HEK293 (cell line): Measurements from ENCODE around the gene THAP11.
A peak's percentile ranks its signal among the peaks of the same experiment; 100 is the strongest.

Experiments used
- GLIS2 ChIP-seq: fragments of 450-650 bp; formaldehyde crosslinking; IDR thresholded peaks from 2 replicates; pipeline ENCODE4 v1.5.1; 2016; ENCODE audit warnings: missing biosample characterization, missing genetic modification characterization
- HOXC10 ChIP-seq: sonication (generic); formaldehyde crosslinking; IDR thresholded peaks from 2 replicates; pipeline ENCODE4 v1.8.1; 2023; ENCODE audit warnings: mild to moderate bottlenecking, missing genetic modification reagents
- KLF17 ChIP-seq: fragments of 450-650 bp; formaldehyde crosslinking; IDR thresholded peaks from 2 replicates; pipeline ENCODE4 v1.5.1; 2016; ENCODE audit warnings: missing biosample characterization, missing genetic modification characterization
- PRDM2 ChIP-seq: fragments of 450-650 bp; formaldehyde crosslinking; IDR thresholded peaks from 2 replicates; pipeline ENCODE4 v1.5.1; 2016; ENCODE audit warnings: missing biosample characterization, missing genetic modification characterization, borderline replicate concordance
- TCF7L2 ChIP-seq: IDR thresholded peaks from 2 replicates; pipeline ENCODE4 v1.6.1; 2011; ENCODE audit warnings: low read depth, mild to moderate bottlenecking, inconsistent platforms, low read length, moderate library complexity, borderline replicate concordance
- YY1 ChIP-seq: fragments of 450-650 bp; formaldehyde crosslinking; IDR thresholded peaks from 2 replicates; pipeline ENCODE4 v1.5.1; 2018; ENCODE audit warnings: missing biosample characterization, missing genetic modification characterization
- ZBTB48 ChIP-seq: fragments of 450-650 bp; formaldehyde crosslinking; IDR thresholded peaks from 2 replicates; pipeline ENCODE4 v1.5.1; 2016; ENCODE audit warnings: missing biosample characterization, missing genetic modification characterization
- ZNF133 ChIP-seq: fragments of 450-650 bp; formaldehyde crosslinking; IDR thresholded peaks from 2 replicates; pipeline ENCODE4 v1.5.1; 2016; ENCODE audit warnings: missing biosample characterization, missing genetic modification characterization
- ZNF19 ChIP-seq: fragments of 450-650 bp; formaldehyde crosslinking; IDR thresholded peaks from 2 replicates; pipeline ENCODE4; 2016; ENCODE audit warnings: missing biosample characterization, missing genetic modification characterization, low read depth
- ZNF23 ChIP-seq: fragments of 450-650 bp; formaldehyde crosslinking; IDR thresholded peaks from 2 replicates; pipeline ENCODE4 v1.5.1; 2016; ENCODE audit warnings: missing biosample characterization, missing genetic modification characterization, borderline replicate concordance
- ZNF239 ChIP-seq: fragments of 450-650 bp; formaldehyde crosslinking; IDR thresholded peaks from 2 replicates; pipeline ENCODE4 v1.5.1; 2016; ENCODE audit warnings: missing biosample characterization, missing genetic modification characterization
- ZNF37A ChIP-seq: fragments of 450-650 bp; IDR thresholded peaks from 2 replicates; pipeline ENCODE4 v1.5.1; 2018; ENCODE audit warnings: missing biosample characterization, missing genetic modification characterization
- ZNF394 ChIP-seq: fragments of 450-650 bp; formaldehyde crosslinking; IDR thresholded peaks from 2 replicates; pipeline ENCODE4 v1.5.1; 2016; ENCODE audit warnings: missing biosample characterization, missing genetic modification characterization, mild to moderate bottlenecking, moderate library complexity, borderline replicate concordance
- ZNF488 ChIP-seq: fragments of 450-650 bp; formaldehyde crosslinking; IDR thresholded peaks from 2 replicates; pipeline ENCODE4 v1.5.1; 2016; ENCODE audit warnings: missing biosample characterization, missing genetic modification characterization
- ZNF514 ChIP-seq: fragments of 450-650 bp; formaldehyde crosslinking; IDR thresholded peaks from 2 replicates; pipeline ENCODE4 v1.5.1; 2016; ENCODE audit warnings: missing biosample characterization, missing genetic modification characterization
- ZNF521 ChIP-seq: fragments of 450-650 bp; formaldehyde crosslinking; IDR thresholded peaks from 2 replicates; pipeline ENCODE4 v1.5.1; 2017; ENCODE audit warnings: missing biosample characterization, mild to moderate bottlenecking, missing genetic modification characterization
- ZNF549 ChIP-seq: fragments of 450-650 bp; IDR thresholded peaks from 2 replicates; pipeline ENCODE4 v1.5.1; 2018; ENCODE audit warnings: missing biosample characterization, missing genetic modification characterization, mild to moderate bottlenecking, inconsistent platforms, moderate library complexity
- ZNF600 ChIP-seq: fragments of 450-650 bp; formaldehyde crosslinking; IDR thresholded peaks from 2 replicates; pipeline ENCODE4 v1.5.1; 2016; ENCODE audit warnings: missing biosample characterization, missing genetic modification characterization
- ZNF624 ChIP-seq: fragments of 450-650 bp; formaldehyde crosslinking; IDR thresholded peaks from 2 replicates; pipeline ENCODE4 v1.5.1; 2017; ENCODE audit warnings: missing biosample characterization, missing genetic modification characterization
- ZNF843 ChIP-seq: fragments of 450-650 bp; formaldehyde crosslinking; IDR thresholded peaks from 2 replicates; pipeline ENCODE4 v1.5.1; 2016; ENCODE audit warnings: missing biosample characterization, missing genetic modification characterization
- ZSCAN30 ChIP-seq: fragments of 450-650 bp; IDR thresholded peaks from 2 replicates; pipeline ENCODE4 v1.5.1; 2018; ENCODE audit warnings: missing biosample characterization, mild to moderate bottlenecking, missing genetic modification characterization, moderate library complexity
- TF ChIP-seq, protein P1 (sequence below): fragments of 450-650 bp; formaldehyde crosslinking; IDR thresholded peaks from 2 replicates; pipeline ENCODE4 v1.5.1; 2016; ENCODE audit warnings: missing biosample characterization, missing genetic modification characterization
- TF ChIP-seq, protein P2 (sequence below): fragments of 450-650 bp; formaldehyde crosslinking; IDR thresholded peaks from 2 replicates; pipeline ENCODE4 v1.5.1; 2016; ENCODE audit warnings: missing biosample characterization, missing genetic modification characterization
- TF ChIP-seq, protein P3 (sequence below): fragments of 450-650 bp; formaldehyde crosslinking; IDR thresholded peaks from 2 replicates; pipeline ENCODE4 v1.5.1; 2016; ENCODE audit warnings: missing biosample characterization, missing genetic modification characterization
- TF ChIP-seq, protein P4 (sequence below): fragments of 450-650 bp; formaldehyde crosslinking; IDR thresholded peaks from 2 replicates; pipeline ENCODE4; 2016; ENCODE audit warnings: missing biosample characterization, missing genetic modification characterization

THAP11 gene

DNA sequence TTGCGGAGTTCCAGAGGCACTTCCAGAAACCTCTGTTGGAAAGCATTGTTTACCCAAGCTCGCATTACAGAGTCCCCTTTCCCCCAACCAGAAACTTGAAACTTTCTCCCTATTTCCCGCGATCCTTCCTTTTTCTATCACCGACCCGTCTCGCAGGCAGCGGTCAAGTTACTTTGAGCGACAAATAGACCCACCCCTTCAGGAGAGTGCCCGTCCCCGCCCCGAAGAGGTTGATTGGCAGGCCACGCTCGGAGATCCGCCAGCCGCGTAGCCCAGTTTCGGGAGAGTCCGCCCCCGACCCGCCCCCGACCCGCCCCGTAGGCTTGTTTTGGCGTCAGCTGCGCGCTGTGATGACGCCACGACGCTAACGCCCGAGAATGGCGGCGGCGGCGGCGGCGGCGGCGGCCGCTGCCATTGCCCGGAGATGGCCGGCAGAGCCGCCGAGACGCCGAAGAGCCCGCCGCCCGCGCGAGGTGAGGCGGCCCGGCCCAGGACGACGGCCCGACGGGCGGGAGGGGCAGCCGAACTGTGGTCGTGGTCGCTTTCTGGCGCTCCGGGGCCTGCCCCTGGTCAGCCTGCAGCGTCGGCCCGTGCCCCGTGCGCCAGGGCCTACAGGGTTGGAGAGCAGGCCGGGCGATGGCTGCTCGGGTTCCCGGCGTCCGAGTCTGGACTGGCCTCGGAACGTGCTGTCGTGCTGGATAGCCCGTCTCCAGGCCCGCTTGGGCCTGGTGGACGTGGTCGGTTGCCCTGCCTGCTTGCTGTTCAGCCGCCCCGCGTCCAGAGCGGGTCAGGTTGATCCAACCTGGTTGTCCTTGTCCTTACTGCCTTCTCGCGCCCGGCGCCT, 51.0 kb downstream of the THAP11 start, which contains the start of gene PSKH1 (continued):
- TF ChIP-seq, protein P1, sequence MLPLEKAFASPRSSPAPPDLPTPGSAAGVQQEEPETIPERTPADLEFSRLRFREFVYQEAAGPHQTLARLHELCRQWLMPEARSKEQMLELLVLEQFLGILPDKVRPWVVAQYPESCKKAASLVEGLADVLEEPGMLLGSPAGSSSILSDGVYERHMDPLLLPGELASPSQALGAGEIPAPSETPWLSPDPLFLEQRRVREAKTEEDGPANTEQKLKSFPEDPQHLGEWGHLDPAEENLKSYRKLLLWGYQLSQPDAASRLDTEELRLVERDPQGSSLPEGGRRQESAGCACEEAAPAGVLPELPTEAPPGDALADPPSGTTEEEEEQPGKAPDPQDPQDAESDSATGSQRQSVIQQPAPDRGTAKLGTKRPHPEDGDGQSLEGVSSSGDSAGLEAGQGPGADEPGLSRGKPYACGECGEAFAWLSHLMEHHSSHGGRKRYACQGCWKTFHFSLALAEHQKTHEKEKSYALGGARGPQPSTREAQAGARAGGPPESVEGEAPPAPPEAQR (tag by site-specific recombination) = no peak
- no peak for TF ChIP-seq ZNF549 (tag by site-specific recombination)
- TF ChIP-seq KLF17 (tag by site-specific recombination) = no peak
- TF ChIP-seq, protein P2, sequence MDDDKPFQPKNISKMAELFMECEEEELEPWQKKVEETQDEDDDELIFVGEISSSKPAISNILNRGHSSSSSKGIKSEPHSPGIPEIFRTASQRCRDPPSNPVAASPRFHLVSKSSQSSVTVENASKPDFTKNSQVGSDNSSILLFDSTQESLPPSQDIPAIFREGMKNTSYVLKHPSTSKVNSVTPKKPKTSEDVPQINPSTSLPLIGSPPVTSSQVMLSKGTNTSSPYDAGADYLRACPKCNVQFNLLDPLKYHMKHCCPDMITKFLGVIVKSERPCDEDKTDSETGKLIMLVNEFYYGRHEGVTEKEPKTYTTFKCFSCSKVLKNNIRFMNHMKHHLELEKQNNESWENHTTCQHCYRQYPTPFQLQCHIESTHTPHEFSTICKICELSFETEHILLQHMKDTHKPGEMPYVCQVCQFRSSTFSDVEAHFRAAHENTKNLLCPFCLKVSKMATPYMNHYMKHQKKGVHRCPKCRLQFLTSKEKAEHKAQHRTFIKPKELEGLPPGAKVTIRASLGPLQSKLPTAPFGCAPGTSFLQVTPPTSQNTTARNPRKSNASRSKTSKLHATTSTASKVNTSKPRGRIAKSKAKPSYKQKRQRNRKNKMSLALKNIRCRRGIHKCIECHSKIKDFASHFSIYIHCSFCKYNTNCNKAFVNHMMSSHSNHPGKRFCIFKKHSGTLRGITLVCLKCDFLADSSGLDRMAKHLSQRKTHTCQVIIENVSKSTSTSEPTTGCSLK = no peak
- TF ChIP-seq, protein P3, sequence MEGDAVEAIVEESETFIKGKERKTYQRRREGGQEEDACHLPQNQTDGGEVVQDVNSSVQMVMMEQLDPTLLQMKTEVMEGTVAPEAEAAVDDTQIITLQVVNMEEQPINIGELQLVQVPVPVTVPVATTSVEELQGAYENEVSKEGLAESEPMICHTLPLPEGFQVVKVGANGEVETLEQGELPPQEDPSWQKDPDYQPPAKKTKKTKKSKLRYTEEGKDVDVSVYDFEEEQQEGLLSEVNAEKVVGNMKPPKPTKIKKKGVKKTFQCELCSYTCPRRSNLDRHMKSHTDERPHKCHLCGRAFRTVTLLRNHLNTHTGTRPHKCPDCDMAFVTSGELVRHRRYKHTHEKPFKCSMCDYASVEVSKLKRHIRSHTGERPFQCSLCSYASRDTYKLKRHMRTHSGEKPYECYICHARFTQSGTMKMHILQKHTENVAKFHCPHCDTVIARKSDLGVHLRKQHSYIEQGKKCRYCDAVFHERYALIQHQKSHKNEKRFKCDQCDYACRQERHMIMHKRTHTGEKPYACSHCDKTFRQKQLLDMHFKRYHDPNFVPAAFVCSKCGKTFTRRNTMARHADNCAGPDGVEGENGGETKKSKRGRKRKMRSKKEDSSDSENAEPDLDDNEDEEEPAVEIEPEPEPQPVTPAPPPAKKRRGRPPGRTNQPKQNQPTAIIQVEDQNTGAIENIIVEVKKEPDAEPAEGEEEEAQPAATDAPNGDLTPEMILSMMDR (tag by site-specific recombination) = peak; percentile 27; the same call in 1 of the 2 replicates
- TF ChIP-seq YY1 (tag by site-specific recombination) = peak; percentile 87
- TF ChIP-seq, protein P4, sequence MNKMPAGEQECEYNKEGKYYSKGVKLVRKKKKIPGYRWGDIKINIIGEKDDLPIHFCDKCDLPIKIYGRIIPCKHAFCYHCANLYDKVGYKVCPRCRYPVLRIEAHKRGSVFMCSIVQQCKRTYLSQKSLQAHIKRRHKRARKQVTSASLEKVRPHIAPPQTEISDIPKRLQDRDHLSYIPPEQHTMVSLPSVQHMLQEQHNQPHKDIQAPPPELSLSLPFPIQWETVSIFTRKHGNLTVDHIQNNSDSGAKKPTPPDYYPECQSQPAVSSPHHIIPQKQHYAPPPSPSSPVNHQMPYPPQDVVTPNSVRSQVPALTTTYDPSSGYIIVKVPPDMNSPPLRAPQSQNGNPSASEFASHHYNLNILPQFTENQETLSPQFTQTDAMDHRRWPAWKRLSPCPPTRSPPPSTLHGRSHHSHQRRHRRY (tag by site-specific recombination) = no peak
- TF ChIP-seq ZNF514 (tag by site-specific recombination) = no peak
- TF ChIP-seq ZBTB48 = no peak
- no peak for TF ChIP-seq ZNF521 (tag by site-specific recombination)
- TF ChIP-seq ZNF624 (tag by site-specific recombination) = no peak
- TF ChIP-seq HOXC10 (CRISPR knock-in tag) = 0 out of 2 replicates have a peak, but pooled peaks have one; percentile 43
- no peak for TF ChIP-seq ZNF133 (tag by site-specific recombination)
- no peak for TF ChIP-seq ZNF19 (tag by site-specific recombination)
- no peak for TF ChIP-seq ZNF843 (tag by site-specific recombination)
- TF ChIP-seq ZSCAN30 (tag by site-specific recombination) = no peak
- no peak for TF ChIP-seq ZNF37A
- TF ChIP-seq ZNF394 (tag by site-specific recombination) = no peak
- TF ChIP-seq PRDM2 (tag by site-specific recombination) = no peak
- TF ChIP-seq ZNF488 = no peak
- TF ChIP-seq ZNF23 (tag by site-specific recombination) = no peak
- TF ChIP-seq ZNF600 (tag by site-specific recombination) = peak; percentile 73
- TF ChIP-seq TCF7L2 = no peak
- no peak for TF ChIP-seq GLIS2 (tag by site-specific recombination)
- TF ChIP-seq ZNF239 (tag by site-specific recombination) = no peak
